ENCODE data around the gene HOXD8.

HOXD8 gene

GRCh38 chr2:176127774-176128072 lies 1.8 kb upstream of the HOXD8 start:
- no peak for TF ChIP-seq SIN3A (IDR thresholded peaks at IDR 0.05; ENCODE audit: borderline replicate concordance, insufficient read depth, low read length)
- no peak for TF ChIP-seq TAF1 (IDR thresholded peaks at IDR 0.05; ENCODE audit: borderline replicate concordance, insufficient read depth, low read length)
- TF ChIP-seq REST (IDR thresholded peaks at IDR 0.05; ENCODE audit: insufficient read depth in 1 of 2, low read depth in 2 of 2, low read length in 2 of 2): no peak
- no peak for TF ChIP-seq FOXP2 (optimal IDR thresholded peaks at IDR 0.05; ENCODE audit: borderline replicate concordance, extremely low read depth, extremely low read length, insufficient read depth)
- no peak for TF ChIP-seq POLR2AphosphoS5 (IDR thresholded peaks at IDR 0.05; ENCODE audit: low read depth, low read length)

- TF ChIP-seq SIN3A (IDR thresholded peaks at IDR 0.05; ENCODE audit: borderline replicate concordance, insufficient read depth, low read length): no peak
- no peak for TF ChIP-seq FOXP2 (optimal IDR thresholded peaks at IDR 0.05; ENCODE audit: borderline replicate concordance, extremely low read depth, extremely low read length, insufficient read depth)
- TF ChIP-seq POLR2AphosphoS5 (IDR thresholded peaks at IDR 0.05; ENCODE audit: low read depth, low read length): no peak
- no peak for TF ChIP-seq TAF1 (IDR thresholded peaks at IDR 0.05; ENCODE audit: borderline replicate concordance, insufficient read depth, low read length)
- TF ChIP-seq REST (IDR thresholded peaks at IDR 0.05; ENCODE audit: insufficient read depth in 1 of 2, low read depth in 2 of 2, low read length in 2 of 2): no peak
Measured at GRCh38 chr2:176128172-176128981, 1.1 kb upstream of the HOXD8 start.

- TF ChIP-seq FOXP2 (optimal IDR thresholded peaks at IDR 0.05; ENCODE audit: borderline replicate concordance, extremely low read depth, extremely low read length, insufficient read depth) (no peak), SIN3A (IDR thresholded peaks at IDR 0.05; ENCODE audit: borderline replicate concordance, insufficient read depth, low read length) (no peak)
Measured at GRCh38 chr2:176129813-176130146, 275 bp downstream of the HOXD8 start.

- peak; percentile 6 for TF ChIP-seq FOXP2 (optimal IDR thresholded peaks at IDR 0.05; ENCODE audit: borderline replicate concordance, extremely low read depth, extremely low read length, insufficient read depth)
- no peak for TF ChIP-seq REST (IDR thresholded peaks at IDR 0.05; ENCODE audit: insufficient read depth in 1 of 2, low read depth in 2 of 2, low read length in 2 of 2)
Measured at GRCh38 chr2:176130147-176130956, 847 bp downstream of the HOXD8 start.

- no peak for TF ChIP-seq FOXP2 (optimal IDR thresholded peaks at IDR 0.05; ENCODE audit: borderline replicate concordance, extremely low read depth, extremely low read length, insufficient read depth)
- no peak for TF ChIP-seq REST (IDR thresholded peaks at IDR 0.05; ENCODE audit: insufficient read depth in 1 of 2, low read depth in 2 of 2, low read length in 2 of 2)
- TF ChIP-seq TAF1 (IDR thresholded peaks at IDR 0.05; ENCODE audit: borderline replicate concordance, insufficient read depth, low read length): no peak
- no peak for TF ChIP-seq SIN3A (IDR thresholded peaks at IDR 0.05; ENCODE audit: borderline replicate concordance, insufficient read depth, low read length)
- TF ChIP-seq POLR2AphosphoS5 (IDR thresholded peaks at IDR 0.05; ENCODE audit: low read depth, low read length): no peak
Measured at GRCh38 chr2:176130957-176131847, 1.7 kb downstream of the HOXD8 start.
